OCI-LY7 (cell line): ENCODE results near the gene IRX5. TPM values are rescaled to one million over a fixed set of nuclear protein-coding genes. Genes with fewer than 3 reads are reported as not detected.

Experiments
- BruUV-seq: library from RNA; stranded (reverse); fragments of 400-500 nt; replicated peaks from 2 replicates; lab custom pipeline; 2021; lab: Mats Ljungman, UMichigan
- CTCF ChIA-PET: fragments of 300-600 bp; sonication (Branson Sonifier 250); formaldehyde crosslinking; loops from one replicate; lab custom pipeline; 2022; ENCODE audit warnings: antibody characterized with exemption; ENCODE audit not compliant: unreplicated experiment; lab: Charles Lee
- POLR2A ChIA-PET: fragments of 300-600 bp; sonication (Branson Sonifier 250); formaldehyde crosslinking; loops from one replicate; lab custom pipeline; 2022; ENCODE audit warnings: antibody characterized with exemption; lab: Charles Lee
- DNase-seq: peaks from one replicate; pipeline ENCODE4 v3.0.0-alpha.2; 2015; ENCODE audit warnings: low spot score
- H2AFZ ChIP-seq: fragments of 200-600 bp; sonication (generic), shearing (Covaris generic); 2 replicates; pipeline ENCODE4 v1.6.1; 2014; ENCODE audit warnings: mild to moderate bottlenecking, antibody characterized with exemption, low read length, moderate library complexity
- H3K27ac ChIP-seq: fragments of 200-600 bp; sonication (generic); 2 replicates; pipeline ENCODE4 v1.5.1; 2014; ENCODE audit warnings: mixed run types, low read depth, mild to moderate bottlenecking, moderate library complexity, low read length, inconsistent platforms; ENCODE audit not compliant: poor library complexity, severe bottlenecking
- H3K36me3 ChIP-seq: fragments of 200-600 bp; sonication (generic); 2 replicates; pipeline ENCODE4 v1.6.1; 2014; ENCODE audit warnings: mild to moderate bottlenecking, antibody characterized with exemption, low read length, moderate library complexity, mixed read lengths; ENCODE audit not compliant: insufficient read depth
- H3K4me1 ChIP-seq: fragments of 200-600 bp; sonication (generic); 2 replicates; pipeline ENCODE4 v1.5.1; 2014; ENCODE audit warnings: mild to moderate bottlenecking, low read length; ENCODE audit not compliant: insufficient read depth, poor library complexity, severe bottlenecking
- H3K4me2 ChIP-seq: fragments of 200-600 bp; sonication (generic); 2 replicates; pipeline ENCODE4 v1.6.1; 2014; ENCODE audit warnings: mild to moderate bottlenecking, low read length
- H3K4me3 ChIP-seq: fragments of 200-600 bp; sonication (generic); 2 replicates; pipeline ENCODE4 v1.5.1; 2014; ENCODE audit warnings: mild to moderate bottlenecking, low read depth, low read length; ENCODE audit not compliant: poor library complexity, severe bottlenecking
- H3K79me2 ChIP-seq: fragments of 200-600 bp; sonication (generic); 2 replicates; pipeline ENCODE4 v1.6.1; 2016; ENCODE audit warnings: low read depth, mild to moderate bottlenecking, low read length, moderate library complexity, mixed read lengths; ENCODE audit not compliant: insufficient read depth
- H3K9me2 ChIP-seq: fragments of 200-600 bp; sonication (generic); 2 replicates; pipeline ENCODE4 v1.6.1; 2016; ENCODE audit warnings: mild to moderate bottlenecking, low read length, mixed read lengths; ENCODE audit not compliant: insufficient read depth
- H3K9me3 ChIP-seq: fragments of 200-600 bp; sonication (generic); 2 replicates; pipeline ENCODE4 v1.6.1; 2014; ENCODE audit warnings: mild to moderate bottlenecking, mixed run types, low read length, mixed read lengths
- H4K20me1 ChIP-seq: fragments of 200-600 bp; sonication (generic); 2 replicates; pipeline ENCODE4 v1.6.1; 2014; ENCODE audit warnings: mild to moderate bottlenecking, antibody characterized with exemption, low read length, moderate library complexity, mixed read lengths; ENCODE audit not compliant: insufficient read depth
- EZH2phosphoT487 ChIP-seq: fragments of 200-600 bp; sonication (generic); IDR thresholded peaks from 2 replicates; pipeline ENCODE4 v1.6.1; 2018; ENCODE audit warnings: low read depth, borderline replicate concordance, mild to moderate bottlenecking, mixed run types, antibody characterized with exemption, low read length, moderate library complexity, mixed read lengths
- intact Hi-C: fragments of 100-400 bp; cut with micrococcal nuclease; formaldehyde crosslinking; loops from one replicate; pipeline ENCODE4 v1.10.0; 2022; ENCODE audit not compliant: unreplicated experiment
- total RNA-seq, 2 experiments: library from RNA; depleted of rRNA in 1 of 2; stranded (reverse); fragments of >200 nt in 1 of 2; shearing (Covaris generic) in 1 of 2; gene quantifications; 2 replicates each; pipeline ENCODE4 v1.2.3, GENCODE V29; 2014 to 2022
- TF ChIP-seq, protein P1 (sequence below): fragments of 200-600 bp; sonication (generic); conservative IDR thresholded peaks from 2 replicates; pipeline ENCODE4 v1.5.1; 2014; ENCODE audit warnings: mild to moderate bottlenecking, antibody characterized with exemption, low read length, moderate library complexity, mixed read lengths

The IRX5 gene
- total RNA-seq, 2 experiments from 2014 or later, result 5.1 to 5.9 TPM

DNA sequence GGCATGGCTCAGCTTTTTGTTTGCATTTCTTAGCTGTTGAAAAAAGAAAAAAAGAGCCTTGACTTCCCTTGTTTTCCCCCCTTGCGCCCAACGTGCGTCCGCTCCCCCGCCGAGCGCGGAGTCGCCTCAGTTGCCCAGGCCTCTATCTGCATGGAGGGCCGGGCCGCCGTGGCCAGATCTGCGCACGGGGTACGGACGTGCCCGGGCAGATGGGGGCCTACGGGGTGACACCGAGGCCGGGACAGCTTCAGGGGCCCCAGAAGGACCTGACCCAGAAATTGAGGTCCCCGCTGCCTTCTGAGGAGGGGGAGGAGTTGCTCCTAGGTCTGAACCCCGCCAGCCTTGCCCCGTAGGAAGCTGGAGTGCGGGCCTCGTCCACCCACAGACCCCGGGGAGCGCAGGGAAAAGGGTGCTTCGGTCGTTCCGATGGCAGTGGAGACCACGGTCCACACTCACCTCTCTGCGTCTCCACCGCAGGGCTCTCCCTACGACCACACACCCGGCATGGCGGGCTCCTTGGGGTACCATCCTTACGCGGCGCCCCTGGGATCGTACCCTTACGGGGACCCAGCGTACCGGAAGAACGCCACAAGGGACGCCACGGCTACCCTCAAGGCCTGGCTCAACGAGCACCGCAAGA, 1.5 kb downstream of the IRX5 start:
- Histone ChIP-seq H4K20me1 (peaks cover 2% of the 10 kb centered on the region; the same call in 1 of the 2 replicates), H3K79me2 (peaks cover 16% of the 10 kb centered on the region), H3K9me3 (no peaks in the 10 kb centered on the region), H3K4me3 (peak overlapping the region; percentile 91), H3K4me1 (peaks cover 9% of the 10 kb centered on the region), H3K9me2 (no peaks in the 10 kb centered on the region), H2AFZ (no peak overlapping the region), H3K36me3 (peaks cover 4% of the 10 kb centered on the region; the same call in 1 of the 2 replicates), H3K4me2 (peak overlapping the region; percentile 79), H3K27ac (no peak overlapping the region)
- DNase-seq, result no peak
- intact Hi-C loops, result no loop called here
- no TSS peak for BruUV-seq
- ChIA-PET CTCF (interaction anchor here (0.6 kb wide), 1 partner anchor 290 kb away, joined by 3 read pairs; no protein-coding TSS in a partner anchor), POLR2A (interaction anchor here (1.0 kb wide), 1 partner anchor 38 kb away, joined by 3 read pairs; no protein-coding TSS in a partner anchor)
- TF ChIP-seq, protein P1, sequence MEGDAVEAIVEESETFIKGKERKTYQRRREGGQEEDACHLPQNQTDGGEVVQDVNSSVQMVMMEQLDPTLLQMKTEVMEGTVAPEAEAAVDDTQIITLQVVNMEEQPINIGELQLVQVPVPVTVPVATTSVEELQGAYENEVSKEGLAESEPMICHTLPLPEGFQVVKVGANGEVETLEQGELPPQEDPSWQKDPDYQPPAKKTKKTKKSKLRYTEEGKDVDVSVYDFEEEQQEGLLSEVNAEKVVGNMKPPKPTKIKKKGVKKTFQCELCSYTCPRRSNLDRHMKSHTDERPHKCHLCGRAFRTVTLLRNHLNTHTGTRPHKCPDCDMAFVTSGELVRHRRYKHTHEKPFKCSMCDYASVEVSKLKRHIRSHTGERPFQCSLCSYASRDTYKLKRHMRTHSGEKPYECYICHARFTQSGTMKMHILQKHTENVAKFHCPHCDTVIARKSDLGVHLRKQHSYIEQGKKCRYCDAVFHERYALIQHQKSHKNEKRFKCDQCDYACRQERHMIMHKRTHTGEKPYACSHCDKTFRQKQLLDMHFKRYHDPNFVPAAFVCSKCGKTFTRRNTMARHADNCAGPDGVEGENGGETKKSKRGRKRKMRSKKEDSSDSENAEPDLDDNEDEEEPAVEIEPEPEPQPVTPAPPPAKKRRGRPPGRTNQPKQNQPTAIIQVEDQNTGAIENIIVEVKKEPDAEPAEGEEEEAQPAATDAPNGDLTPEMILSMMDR, result no peak
- no peak for TF ChIP-seq EZH2phosphoT487

DNA sequence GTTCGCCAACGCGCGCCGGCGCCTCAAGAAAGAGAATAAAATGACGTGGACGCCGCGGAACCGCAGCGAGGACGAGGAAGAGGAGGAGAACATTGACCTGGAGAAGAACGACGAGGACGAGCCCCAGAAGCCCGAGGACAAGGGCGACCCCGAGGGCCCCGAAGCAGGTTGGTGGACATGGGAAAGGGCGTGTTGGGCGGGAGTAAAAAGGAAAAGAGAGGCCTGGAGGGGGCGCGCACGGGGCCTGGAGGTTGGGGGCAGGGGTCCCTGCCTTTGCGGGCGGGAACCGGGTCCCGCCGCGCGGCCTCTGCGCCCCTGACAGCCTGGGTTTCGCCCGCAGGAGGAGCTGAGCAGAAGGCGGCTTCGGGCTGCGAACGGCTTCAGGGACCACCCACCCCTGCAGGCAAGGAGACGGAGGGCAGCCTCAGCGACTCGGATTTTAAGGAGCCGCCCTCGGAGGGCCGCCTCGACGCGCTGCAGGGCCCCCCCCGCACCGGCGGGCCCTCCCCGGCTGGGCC, 2.1 kb downstream of the IRX5 start:
- CTCF ChIA-PET, result no interaction called here
- Histone ChIP-seq H3K36me3 (peaks cover 4% of the 10 kb centered on the region; the same call in 1 of the 2 replicates), H2AFZ (no peak overlapping the region), H3K4me2 (no peak overlapping the region), H4K20me1 (no peaks in the 10 kb centered on the region; the same call in 1 of the 2 replicates), H3K4me1 (peaks cover 9% of the 10 kb centered on the region), H3K9me2 (no peaks in the 10 kb centered on the region), H3K79me2 (peaks cover 9% of the 10 kb centered on the region), H3K4me3 (no peak overlapping the region), H3K27ac (no peak overlapping the region), H3K9me3 (no peaks in the 10 kb centered on the region)
- DNase-seq, result no peak
- intact Hi-C loops, result no loop called here
- BruUV-seq, result no TSS peak
- POLR2A ChIA-PET, result no interaction called here
- TF ChIP-seq EZH2phosphoT487, result no peak
- TF ChIP-seq, protein P1, result no peak
